Stimulated activated CD4-positive, alpha-beta T cell treated with anti-CD3 and anti-CD28 coated beads, Interleukin-1b, Interleukin-23, amount 100 ng/mL, for 48 hours (primary cell): ENCODE measurements around the gene TUT7.
"Not testable (repeated sequence)": the region's sequence is repeated elsewhere in the genome, so short reads cannot be mapped to it uniquely, and the experiment has no call there.

Source experiments
- DNase-seq: peaks from one replicate; pipeline ENCODE4 v3.0.0-alpha.2; 2020

Gene TUT7, protein sequence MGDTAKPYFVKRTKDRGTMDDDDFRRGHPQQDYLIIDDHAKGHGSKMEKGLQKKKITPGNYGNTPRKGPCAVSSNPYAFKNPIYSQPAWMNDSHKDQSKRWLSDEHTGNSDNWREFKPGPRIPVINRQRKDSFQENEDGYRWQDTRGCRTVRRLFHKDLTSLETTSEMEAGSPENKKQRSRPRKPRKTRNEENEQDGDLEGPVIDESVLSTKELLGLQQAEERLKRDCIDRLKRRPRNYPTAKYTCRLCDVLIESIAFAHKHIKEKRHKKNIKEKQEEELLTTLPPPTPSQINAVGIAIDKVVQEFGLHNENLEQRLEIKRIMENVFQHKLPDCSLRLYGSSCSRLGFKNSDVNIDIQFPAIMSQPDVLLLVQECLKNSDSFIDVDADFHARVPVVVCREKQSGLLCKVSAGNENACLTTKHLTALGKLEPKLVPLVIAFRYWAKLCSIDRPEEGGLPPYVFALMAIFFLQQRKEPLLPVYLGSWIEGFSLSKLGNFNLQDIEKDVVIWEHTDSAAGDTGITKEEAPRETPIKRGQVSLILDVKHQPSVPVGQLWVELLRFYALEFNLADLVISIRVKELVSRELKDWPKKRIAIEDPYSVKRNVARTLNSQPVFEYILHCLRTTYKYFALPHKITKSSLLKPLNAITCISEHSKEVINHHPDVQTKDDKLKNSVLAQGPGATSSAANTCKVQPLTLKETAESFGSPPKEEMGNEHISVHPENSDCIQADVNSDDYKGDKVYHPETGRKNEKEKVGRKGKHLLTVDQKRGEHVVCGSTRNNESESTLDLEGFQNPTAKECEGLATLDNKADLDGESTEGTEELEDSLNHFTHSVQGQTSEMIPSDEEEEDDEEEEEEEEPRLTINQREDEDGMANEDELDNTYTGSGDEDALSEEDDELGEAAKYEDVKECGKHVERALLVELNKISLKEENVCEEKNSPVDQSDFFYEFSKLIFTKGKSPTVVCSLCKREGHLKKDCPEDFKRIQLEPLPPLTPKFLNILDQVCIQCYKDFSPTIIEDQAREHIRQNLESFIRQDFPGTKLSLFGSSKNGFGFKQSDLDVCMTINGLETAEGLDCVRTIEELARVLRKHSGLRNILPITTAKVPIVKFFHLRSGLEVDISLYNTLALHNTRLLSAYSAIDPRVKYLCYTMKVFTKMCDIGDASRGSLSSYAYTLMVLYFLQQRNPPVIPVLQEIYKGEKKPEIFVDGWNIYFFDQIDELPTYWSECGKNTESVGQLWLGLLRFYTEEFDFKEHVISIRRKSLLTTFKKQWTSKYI (N-terminal part only)

DNA sequence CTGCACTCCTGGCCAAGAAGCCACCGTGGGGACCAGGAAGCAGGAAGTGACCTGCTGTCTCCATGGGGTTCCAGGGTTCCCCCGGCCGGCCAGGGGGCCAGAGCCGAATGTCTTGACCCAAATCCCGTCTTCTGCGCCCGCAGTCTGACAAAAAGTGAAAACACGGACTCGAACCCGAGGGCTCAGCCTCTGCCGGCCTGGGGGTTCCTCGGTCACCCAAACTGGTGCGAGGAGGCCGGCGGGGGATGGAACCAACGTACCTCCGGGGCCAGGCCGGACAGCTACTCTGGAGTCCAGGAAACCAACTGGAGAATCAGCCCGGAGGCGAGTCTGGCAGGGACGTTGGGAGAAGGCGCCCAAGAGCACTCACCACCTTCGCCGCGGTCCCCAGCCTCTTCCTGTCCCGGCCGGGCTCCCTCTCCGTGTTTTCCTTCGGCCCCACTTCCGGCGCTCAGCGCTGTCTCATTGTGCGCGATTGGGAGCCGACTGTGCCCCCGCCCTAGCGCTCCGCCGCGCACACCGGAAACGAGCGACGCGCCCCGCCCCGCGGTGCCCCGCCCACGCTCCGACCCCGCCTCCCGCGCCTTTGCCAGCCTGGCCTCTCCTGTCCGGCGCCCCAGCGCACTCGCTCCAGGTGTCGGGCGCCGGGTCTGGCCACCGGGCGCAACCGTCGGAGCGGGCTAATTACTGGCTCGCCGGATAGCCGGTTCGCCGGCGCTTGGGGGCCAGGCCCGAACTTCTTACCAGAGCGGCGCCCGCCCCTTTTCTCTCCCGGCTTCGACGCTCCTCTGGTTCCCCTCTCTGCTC is at the start of gene TUT7:
Gene TUT7, minus strand, starts transcription at position 400 of the 807 bp plus-strand sequence. CDS start 1,211 bp downstream, outside the sequence.
- DNase-seq: peak; percentile 94

- no peak for DNase-seq
Measured at GRCh38 chr9:86402591-86402990, 48.4 kb upstream of the TUT7 start.

- DNase-seq: no peak
Measured at GRCh38 chr9:86396412-86396811, 42.2 kb upstream of the TUT7 start.

DNA sequence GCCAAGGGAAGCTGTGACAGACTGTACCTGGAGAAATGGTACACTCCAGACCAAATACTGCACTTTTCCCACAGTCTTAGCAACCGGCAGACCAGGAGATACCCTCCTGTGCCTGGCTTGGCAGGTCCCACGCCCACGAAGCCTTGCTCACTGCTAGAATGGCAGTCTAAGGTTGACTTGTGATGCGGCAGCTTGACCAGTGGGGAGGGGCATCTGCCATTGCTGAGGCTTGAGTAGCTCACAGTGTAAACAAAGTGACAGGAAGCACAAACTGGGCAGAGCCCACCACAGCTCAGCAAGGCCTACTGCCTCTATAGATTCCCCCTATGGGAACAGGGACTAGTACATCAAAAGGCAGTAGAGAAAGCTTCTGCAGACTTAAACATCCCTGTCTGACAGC is 36.0 kb upstream of the TUT7 start:
- not testable (repeated sequence) for DNase-seq

- DNase-seq: no peak
Measured at GRCh38 chr9:86389628-86390027, 35.4 kb upstream of the TUT7 start.

- no peak for DNase-seq
Measured at GRCh38 chr9:86387376-86387775, 33.2 kb upstream of the TUT7 start.

DNA sequence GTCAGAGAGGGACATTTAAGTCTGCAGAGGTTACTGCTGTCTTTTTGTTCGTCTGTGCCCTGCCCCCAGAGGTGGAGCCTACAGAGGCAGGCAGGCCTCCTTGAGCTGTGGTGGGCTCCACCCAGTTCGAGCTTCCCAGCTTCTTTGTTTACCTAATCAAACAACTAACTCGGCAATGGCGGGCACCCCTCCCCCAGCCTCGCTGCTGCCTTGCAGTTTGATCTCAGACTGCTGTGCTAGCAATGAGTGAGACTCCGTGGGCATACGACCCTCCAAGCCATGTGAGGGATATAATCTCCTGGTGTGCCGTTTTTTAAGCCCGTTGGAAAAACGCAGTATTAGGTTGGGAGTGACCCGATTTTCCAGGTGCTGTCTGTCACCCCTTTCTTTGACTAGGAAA is 28.8 kb upstream of the TUT7 start:
- not testable (repeated sequence) for DNase-seq

- no peak for DNase-seq
Measured at GRCh38 chr9:86376016-86376415, 21.8 kb upstream of the TUT7 start.

DNA sequence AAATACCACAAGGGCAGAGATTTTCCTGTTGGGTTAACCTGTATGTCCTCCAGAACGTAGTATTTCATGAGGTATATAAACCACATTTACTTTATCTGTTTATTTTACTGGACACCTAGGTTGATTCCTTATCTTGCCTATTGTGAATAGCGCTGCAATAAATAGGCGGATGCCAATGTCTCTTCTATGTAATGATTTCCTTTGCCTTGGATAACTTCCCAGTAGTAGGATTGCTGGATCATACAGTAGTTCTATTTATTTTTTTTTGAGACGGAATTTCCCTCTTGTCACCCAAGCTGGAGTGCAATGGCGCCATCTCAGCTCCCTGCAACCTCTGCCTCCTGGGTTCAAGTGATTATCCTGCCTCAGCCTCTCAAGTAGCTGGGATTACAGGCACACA is 15.6 kb upstream of the TUT7 start:
- DNase-seq: no peak

DNA sequence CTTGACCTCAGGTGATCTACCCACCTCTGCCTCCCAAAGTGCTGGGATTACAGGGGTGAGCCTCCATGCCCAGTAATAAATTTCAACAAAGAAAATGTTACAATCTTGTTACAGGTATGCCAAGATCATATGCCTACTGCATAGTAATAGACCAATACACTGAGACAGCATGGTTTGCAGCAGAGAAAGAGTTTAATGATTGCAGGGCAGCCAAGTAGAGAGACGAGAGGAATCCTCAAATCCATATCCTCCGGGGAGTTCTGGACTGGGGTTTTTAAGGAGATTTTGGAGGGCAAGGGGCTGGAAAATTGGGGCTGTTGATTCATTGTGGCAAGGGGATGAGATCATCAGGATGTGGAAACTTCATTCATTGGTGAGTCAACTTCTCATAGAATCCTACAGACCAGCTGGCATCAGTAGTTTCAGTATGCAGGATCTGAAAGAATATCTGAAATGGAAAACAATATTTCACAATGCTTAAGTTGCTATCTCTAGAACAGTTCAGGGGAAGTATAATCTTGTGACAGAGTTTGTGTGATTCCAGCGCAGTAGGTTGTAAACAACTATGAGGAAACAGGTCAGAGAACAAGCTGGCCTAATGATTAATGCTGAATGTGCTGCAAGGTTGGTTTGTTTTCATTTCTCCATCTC is 14.8 kb upstream of the TUT7 start:
- no peak for DNase-seq

DNA sequence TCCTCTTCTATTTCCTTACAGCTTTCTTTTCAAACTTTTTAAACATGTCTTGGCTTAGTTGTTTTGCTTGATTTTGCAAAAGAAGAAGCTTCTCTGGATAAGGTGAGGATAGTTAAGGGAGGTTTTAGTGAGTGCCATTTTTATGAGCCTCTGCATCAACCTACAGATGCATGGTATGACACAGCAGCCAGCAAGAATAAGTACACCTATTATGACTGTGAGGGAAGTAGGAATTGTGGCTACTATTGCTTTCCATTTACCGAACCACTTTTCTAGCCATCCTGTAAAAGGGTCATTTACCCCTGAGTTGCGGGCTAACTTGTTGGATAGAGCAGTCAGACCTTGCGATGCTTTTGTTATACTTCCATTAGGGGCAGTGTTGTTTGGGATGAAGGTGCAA is 7.0 kb upstream of the TUT7 start:
- no peak for DNase-seq

DNA sequence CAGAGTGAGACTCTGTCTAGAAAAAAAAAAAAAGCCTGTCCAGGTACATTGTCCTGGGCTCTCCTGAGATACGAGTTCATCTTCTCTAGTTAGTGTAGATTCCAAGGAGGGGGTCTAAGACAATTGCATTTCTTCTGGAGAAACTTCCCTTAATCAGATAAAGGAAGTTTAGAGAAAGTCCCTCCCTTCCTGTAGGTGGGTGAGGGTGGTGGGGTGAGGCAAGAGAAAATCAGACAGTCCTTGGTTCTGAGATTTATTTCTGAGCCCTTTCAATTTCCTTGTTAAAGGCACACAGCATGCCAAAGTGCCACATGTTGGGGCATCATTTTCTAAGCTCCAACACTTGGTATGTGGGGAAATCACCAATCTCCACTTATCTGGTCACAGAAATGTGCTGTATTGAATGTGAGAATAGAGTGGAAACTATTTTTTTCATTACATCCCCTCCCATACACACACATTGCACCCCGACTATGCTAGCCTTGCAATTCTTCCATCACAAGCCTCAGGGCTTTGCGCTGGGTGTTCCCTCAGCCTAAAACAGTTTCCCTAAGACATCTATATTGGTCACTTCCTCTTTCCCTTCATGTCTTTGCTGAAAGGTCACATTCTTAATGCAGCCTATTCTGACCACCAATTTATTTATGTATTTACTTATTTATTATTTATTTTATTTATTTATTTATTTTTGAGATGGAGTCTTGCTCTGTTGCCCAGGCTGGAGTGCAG is 5.1 kb upstream of the TUT7 start:
- no peak for DNase-seq

DNA sequence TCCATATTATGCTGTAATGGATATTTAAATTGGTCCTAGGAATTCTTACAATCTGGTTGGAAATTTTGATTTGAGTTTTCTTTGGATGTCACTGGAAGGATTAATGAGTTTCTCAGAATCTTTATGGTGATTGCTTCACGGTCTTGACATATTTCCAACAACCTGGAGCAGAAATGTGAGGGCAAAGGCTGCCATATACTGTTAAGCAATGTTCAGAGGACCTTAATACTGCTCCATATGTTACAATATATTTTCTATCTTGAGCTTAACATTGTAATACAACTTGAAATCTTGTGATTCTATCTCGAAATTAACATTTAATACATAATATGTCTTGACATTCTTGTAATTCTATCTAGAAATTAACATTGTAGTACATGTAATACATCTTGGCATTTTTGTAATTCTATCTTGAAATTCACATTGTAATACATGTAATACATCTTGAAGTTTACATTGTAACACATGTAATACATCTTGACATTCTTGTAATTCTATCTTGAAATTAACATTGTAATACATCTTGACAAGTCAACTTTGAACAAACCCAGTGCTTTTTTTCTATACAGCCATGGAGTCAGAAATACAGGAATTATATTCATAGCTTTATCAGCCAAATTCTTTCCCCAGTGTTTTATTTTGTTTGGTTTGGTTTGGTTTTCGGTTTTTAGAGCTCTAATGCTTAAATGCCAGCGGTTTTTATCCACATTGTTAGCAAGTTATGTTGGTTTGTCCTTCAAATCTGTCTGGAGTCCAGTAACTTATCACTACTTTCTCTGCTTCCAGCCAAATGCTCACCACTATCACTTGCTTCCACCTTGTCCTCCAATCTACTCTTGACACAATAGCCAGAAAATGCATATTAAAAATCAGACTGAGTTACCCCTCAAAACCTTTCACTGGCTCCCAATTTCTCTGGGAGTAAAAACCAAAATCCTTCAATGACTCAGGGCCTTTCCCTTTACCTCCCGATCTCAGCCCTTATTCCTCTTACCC is 3.0 kb upstream of the TUT7 start:
- DNase-seq: no peak

DNA sequence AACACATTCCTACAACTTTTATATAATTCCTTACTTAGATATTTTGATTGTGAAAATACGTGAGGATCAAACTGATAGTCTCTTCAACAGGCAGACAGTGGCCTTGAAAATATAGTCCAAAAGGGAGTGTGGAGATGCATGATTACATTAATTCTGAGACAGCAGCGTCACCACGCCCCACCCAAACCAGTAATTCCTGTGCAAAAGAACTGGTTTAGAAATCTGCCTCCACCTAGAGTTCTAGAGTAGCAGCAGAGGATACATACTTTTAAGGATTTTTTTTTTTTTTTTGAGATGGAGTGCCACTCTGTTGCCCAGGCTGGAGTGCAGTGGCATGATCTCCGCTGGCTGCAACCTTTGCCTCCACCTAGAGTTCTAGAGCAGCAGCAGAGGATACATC is 1.6 kb upstream of the TUT7 start:
- no peak for DNase-seq

DNA sequence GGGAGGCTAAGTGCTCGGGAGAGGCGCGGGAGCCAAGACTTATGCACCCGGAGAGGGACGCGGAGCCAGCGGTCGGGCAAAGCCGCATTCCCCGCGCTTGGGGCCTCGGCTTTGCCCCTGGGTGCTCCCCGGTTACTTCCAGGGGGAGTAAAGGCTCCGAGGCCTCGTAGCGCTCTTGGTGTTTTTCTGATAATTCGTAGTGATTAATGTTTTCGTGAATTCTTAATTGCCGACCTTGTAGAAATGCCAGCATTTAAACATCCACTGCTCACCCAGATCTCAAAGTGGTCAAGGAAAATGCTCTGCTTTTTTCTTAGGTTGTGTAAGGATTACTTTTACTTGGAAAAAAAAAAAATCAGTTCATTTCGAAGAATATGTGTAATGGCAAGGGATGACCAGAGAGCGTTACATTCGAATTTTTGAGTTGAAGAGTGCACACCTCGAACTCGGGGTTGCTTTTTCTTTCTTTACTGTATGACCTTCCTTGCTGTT is 654 bp upstream of the TUT7 start:
- no peak for DNase-seq

- DNase-seq: peak; percentile 19
Measured at GRCh38 chr9:86353655-86354010, 577 bp downstream of the TUT7 start.

GRCh38 chr9:86352440-86353077 is 1.7 kb downstream of the TUT7 start:
- no peak for DNase-seq

- DNase-seq: no peak
Measured at GRCh38 chr9:86351880-86352279, 2.3 kb downstream of the TUT7 start.
